ENCODE measurements around the gene USP24.

DNA sequence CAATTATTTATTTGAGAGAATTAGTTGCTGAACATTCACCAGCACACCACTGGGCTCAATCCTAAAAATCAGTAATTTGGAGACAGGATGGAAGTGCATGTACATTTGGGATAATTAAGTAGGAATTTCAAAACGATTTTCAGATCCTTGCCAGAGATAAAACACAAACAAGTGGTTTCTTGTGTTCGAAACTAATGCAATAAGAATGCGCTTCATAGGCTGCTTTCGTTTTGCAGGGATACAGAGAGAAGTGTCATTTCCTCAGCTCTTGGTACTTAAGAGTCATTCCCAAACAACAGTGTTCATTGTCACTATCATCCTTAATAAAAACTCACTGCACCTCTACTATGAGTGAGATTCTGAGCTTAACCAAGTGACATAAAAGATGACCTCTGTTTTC is 20.6 kb upstream of the USP24 start:
- TF ChIP-seq, protein P1, sequence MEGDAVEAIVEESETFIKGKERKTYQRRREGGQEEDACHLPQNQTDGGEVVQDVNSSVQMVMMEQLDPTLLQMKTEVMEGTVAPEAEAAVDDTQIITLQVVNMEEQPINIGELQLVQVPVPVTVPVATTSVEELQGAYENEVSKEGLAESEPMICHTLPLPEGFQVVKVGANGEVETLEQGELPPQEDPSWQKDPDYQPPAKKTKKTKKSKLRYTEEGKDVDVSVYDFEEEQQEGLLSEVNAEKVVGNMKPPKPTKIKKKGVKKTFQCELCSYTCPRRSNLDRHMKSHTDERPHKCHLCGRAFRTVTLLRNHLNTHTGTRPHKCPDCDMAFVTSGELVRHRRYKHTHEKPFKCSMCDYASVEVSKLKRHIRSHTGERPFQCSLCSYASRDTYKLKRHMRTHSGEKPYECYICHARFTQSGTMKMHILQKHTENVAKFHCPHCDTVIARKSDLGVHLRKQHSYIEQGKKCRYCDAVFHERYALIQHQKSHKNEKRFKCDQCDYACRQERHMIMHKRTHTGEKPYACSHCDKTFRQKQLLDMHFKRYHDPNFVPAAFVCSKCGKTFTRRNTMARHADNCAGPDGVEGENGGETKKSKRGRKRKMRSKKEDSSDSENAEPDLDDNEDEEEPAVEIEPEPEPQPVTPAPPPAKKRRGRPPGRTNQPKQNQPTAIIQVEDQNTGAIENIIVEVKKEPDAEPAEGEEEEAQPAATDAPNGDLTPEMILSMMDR (IDR thresholded peaks at IDR 0.05), result no peak
- no peak for TF ChIP-seq CREM (CRISPR knock-in tag; IDR thresholded peaks at IDR 0.05)
- TF ChIP-seq FOXJ3 (CRISPR knock-in tag; IDR thresholded peaks at IDR 0.05; ENCODE audit: borderline replicate concordance), result no peak
